A549 (cell line): ENCODE results near the gene RCBTB2.

Experiments used
- EHMT2 ChIP-seq: fragments of 200-600 bp; sonication (generic); IDR thresholded peaks from 2 replicates; pipeline ENCODE4 v1.6.1; 2016; ENCODE audit warnings: antibody characterized with exemption, low read depth, mild to moderate bottlenecking, moderate library complexity
- EP300 ChIP-seq, 2 experiments: fragments of >200 bp; sonication (Bioruptor Twin); formaldehyde crosslinking; IDR thresholded peaks; 2 replicates in 1 of 2; 3 replicates in 1 of 2; pipeline ENCODE4 v1.6.1; 2016 to 2017
- ESRRA ChIP-seq: fragments of 150-350 bp; IDR thresholded peaks from 2 replicates; pipeline ENCODE4 v1.6.1; 2014; ENCODE audit warnings: mild to moderate bottlenecking, low read length, borderline replicate concordance
- HDAC2 ChIP-seq: fragments of 200-600 bp; sonication (generic); IDR thresholded peaks from 2 replicates; pipeline ENCODE4 v1.6.1; 2016
- KDM1A ChIP-seq: fragments of 200-600 bp; sonication (generic); IDR thresholded peaks from 2 replicates; pipeline ENCODE4 v1.6.1; 2016; ENCODE audit warnings: low read depth, mild to moderate bottlenecking
- RAD21 ChIP-seq, 2 experiments: fragments of >200 bp in 1 of 2; sonication (Bioruptor Twin) in 1 of 2; formaldehyde crosslinking in 1 of 2; IDR thresholded peaks in 1 of 2; conservative IDR thresholded peaks in 1 of 2; 2 replicates in 1 of 2; 3 replicates in 1 of 2; pipeline ENCODE4 v1.6.1; 2012 to 2018; ENCODE audit warnings: inconsistent platforms in 1 of 2
- RFX5 ChIP-seq: fragments of 450-650 bp; IDR thresholded peaks from 2 replicates; pipeline ENCODE4 v1.7.1; 2014; ENCODE audit warnings: antibody characterized with exemption, mild to moderate bottlenecking, moderate library complexity
- ZFP36 ChIP-seq: fragments of 450-650 bp; IDR thresholded peaks from 2 replicates; pipeline ENCODE4 v1.6.1; 2014; ENCODE audit warnings: borderline replicate concordance; ENCODE audit not compliant: partially characterized antibody
- TF ChIP-seq, protein P1 (sequence below): fragments of >200 bp; sonication (Bioruptor Twin); formaldehyde crosslinking; IDR thresholded peaks from 3 replicates; pipeline ENCODE4 v1.5.1; 2016

DNA sequence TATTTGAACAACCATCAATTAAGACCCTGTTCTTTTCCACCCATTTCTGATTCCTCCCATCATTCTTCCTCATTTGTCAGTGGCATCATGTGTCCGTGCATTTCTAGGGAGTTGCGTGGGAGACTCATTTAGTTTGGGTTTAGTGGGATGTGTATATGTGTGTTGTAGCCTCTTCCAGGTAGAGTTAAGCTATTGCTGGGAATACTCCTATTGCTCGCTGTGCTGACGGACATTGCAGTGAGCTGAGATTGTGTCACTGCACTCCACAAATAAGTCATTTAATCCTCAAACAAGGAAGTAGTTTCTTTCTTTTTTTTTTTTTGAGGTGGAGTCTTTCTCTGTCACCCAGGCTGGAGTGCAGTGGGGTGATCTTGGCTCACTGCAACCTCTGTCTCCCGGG, 42.2 kb upstream of the RCBTB2 start:
- TF ChIP-seq RAD21 (conservative IDR thresholded peaks at IDR 0.05 in 1 of 2, IDR thresholded peaks at IDR 0.05 in 1 of 2): no peak
- TF ChIP-seq, protein P1, sequence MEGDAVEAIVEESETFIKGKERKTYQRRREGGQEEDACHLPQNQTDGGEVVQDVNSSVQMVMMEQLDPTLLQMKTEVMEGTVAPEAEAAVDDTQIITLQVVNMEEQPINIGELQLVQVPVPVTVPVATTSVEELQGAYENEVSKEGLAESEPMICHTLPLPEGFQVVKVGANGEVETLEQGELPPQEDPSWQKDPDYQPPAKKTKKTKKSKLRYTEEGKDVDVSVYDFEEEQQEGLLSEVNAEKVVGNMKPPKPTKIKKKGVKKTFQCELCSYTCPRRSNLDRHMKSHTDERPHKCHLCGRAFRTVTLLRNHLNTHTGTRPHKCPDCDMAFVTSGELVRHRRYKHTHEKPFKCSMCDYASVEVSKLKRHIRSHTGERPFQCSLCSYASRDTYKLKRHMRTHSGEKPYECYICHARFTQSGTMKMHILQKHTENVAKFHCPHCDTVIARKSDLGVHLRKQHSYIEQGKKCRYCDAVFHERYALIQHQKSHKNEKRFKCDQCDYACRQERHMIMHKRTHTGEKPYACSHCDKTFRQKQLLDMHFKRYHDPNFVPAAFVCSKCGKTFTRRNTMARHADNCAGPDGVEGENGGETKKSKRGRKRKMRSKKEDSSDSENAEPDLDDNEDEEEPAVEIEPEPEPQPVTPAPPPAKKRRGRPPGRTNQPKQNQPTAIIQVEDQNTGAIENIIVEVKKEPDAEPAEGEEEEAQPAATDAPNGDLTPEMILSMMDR: no peak
- TF ChIP-seq EHMT2: no peak
- TF ChIP-seq ZFP36: no peak
- no peak for TF ChIP-seq RFX5
- TF ChIP-seq HDAC2: no peak
- no peak for TF ChIP-seq EP300 (IDR thresholded peaks at IDR 0.05)
- no peak for TF ChIP-seq ESRRA
- TF ChIP-seq KDM1A: no peak
